WI38 (cell line): ENCODE data around the gene PTX4.
"Not testable (repeated sequence)": the region's sequence is repeated elsewhere in the genome, so short reads cannot be mapped to it uniquely, and the experiment has no call there.

Experiments used
- H3K4me3 ChIP-seq: 2 replicates; pipeline ENCODE4 v1.5.1; 2011; ENCODE audit warnings: low read depth, mild to moderate bottlenecking, control low read depth, low read length
- CTCF ChIP-seq: IDR thresholded peaks from 2 replicates; pipeline ENCODE4 v1.5.1; 2012; ENCODE audit warnings: low read depth, mild to moderate bottlenecking, control low read depth, low read length

The PTX4 gene

GRCh38 chr16:1474082-1474795 lies 14.5 kb downstream of the PTX4 start:
- H3K4me3 ChIP-seq = peak overlapping the region; percentile 71
- TF ChIP-seq CTCF = no peak

GRCh38 chr16:1472974-1473373 lies 15.8 kb downstream of the PTX4 start:
- H3K4me3 ChIP-seq = no peak overlapping the region

DNA sequence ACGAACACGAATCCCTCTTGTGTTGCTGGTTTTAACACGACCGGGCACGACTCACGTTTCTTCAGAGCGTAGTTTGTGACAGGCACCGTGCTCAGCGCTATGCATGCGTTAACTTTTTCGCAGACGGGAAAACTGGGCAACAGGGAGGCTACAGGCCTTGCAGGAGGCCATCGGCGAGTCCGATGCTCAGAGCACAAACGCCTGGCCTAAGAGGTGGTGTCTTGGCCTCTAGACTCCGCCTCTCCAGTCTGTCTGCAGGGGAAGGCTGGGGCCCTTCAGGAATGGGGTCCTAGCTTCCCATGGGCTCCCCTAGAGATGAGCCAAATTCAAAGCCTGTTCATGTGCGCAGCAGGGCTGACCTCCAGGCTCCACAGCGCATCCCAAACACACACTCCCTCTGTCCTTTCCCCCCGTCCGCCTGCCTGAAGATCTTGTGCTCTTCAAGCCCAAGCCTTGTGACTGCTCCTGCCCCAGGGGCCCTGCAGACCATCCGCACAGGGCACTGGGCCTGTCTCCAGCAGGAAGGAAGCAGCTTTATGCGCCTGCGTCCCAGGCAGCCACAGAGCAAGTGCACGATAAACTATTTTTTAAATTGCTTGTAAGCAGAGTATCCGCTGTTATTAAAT lies 17.1 kb downstream of the PTX4 start:
- no peak for TF ChIP-seq CTCF
- H3K4me3 ChIP-seq = no peak overlapping the region

More at GRCh38 chr16:1472974-1473373, 15.8 kb downstream of the PTX4 start:
- TF ChIP-seq CTCF = no peak

DNA sequence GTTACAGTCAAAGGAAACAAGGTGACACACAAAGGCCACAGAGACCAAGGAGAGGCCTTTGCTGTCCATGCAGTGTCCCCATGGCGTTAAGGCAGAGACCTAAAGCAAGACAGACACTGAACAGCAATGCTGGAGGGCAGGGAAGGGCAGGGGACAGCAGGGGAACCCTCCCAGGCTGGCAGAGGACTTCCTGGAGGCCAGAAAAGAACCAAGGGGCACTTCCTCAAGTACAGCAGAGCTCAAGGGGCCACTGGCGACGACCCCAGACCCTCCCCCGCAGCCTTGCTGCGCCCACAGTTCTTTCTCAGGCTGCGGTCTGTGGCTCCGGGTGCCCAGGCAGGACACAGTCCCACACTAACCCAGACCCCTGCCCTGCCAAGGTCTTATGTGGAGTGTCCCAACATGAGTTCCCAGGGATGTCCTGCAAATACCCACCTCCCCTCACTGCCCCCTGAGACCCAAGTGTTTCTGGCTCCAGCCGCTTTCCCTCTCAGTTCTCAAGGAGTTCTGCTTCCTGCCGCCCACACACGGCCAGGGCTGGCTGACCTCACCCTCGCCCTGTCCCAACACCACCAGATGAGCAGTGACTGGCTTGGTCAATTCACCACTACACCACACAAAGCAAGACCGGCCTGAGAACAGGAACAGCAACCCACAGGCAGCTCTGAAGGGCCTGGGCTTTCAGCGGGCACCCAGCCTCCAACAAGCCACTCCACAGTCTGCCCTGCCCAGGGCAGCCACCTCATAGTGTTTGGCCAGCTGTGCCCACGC lies 18.1 kb downstream of the PTX4 start:
- H3K4me3 ChIP-seq = no peak overlapping the region
- TF ChIP-seq CTCF = no peak

- no peak for TF ChIP-seq CTCF
- no peak overlapping the region for H3K4me3 ChIP-seq
Measured at GRCh38 chr16:1469693-1470201, 19.0 kb downstream of the PTX4 start.

DNA sequence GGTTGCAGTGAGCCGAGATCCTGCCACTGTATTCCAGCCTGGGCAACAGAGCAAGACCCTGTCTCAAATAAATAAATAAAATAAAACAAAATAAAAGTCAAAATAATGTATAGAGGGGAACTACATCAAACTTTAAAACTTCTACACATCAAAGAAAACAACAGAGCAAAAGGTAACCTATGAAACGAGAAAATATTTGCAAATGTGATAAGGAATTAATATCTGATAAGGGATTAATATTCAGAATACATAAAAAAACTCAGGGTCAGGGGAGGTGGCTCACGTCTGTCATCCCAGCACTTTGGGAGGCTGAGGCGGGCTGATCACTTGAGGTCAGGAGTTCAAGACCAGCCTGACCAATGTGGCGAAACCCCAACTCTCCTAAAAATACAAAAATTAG lies 19.6 kb downstream of the PTX4 start:
- not testable (repeated sequence) for H3K4me3 ChIP-seq

DNA sequence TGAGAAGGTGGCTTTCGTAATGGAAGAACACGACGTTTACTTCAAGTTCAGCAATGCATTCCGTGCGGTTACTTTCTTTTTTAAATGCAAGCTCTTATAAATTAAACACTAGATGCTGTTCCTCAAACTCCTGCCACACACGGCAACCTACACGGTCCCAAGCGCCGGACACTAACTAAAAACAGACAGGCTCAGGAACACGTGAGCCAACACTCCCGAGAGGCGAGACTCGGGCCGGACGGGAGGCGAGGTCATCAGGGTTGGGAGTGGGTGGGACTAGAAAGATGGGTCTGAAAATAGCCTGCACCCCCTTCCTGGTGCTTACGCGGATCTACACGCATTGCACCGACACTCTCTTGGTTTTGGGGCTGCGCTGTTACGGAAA lies 20.3 kb downstream of the PTX4 start:
- H3K4me3 ChIP-seq = no peak overlapping the region
- TF ChIP-seq CTCF = no peak
